GM19328 (cell line): ENCODE results near the gene CDX2.

ENCODE experiments used
- ATAC-seq: cut with Tn5 transposase; IDR thresholded peaks from one replicate; pipeline ENCODE4 v1.9.1; 2021; ENCODE audit warnings: mild to moderate bottlenecking, moderate library complexity; ENCODE audit not compliant: unreplicated experiment

CDX2 gene

DNA sequence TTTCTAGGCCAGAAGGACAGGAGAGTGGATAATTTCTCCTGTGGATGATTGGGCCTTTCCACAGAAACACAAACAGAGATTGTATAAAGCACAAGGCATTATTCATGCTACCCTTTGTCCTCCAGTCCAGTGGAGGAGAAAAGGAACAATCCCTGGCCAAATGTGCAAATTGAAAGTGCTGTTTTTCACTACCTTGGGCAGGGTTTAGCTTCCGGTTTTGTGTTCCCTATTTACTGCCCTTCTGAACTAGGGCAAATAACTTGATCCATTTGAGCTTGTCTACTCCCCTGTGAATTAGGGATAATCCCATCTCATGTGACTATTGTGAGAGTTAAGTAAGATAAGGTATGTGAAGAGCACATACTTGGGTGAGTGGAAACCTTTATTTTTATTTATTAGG lies 36.0 kb downstream of the CDX2 start:
- ATAC-seq = no peak

DNA sequence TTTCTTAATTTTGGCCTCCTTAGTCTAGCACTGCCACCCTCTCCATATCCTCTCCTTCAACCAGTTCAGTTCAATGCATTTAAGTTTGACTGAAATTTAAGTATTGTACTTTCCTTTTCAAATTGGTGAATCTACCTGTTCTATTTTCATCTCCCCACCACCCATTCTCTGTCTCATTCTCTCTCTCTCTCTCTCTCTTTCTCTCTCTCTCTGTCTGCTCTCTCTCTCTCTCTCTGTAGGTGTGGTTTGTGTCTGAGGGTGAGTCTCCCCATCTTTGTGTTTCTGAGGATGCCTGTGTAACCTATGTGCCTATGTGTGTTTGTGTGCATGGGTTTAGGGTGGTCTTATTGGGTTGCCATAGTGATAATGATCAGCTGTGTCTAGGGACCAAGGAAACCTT lies 39.2 kb downstream of the CDX2 start:
- ATAC-seq = no peak

DNA sequence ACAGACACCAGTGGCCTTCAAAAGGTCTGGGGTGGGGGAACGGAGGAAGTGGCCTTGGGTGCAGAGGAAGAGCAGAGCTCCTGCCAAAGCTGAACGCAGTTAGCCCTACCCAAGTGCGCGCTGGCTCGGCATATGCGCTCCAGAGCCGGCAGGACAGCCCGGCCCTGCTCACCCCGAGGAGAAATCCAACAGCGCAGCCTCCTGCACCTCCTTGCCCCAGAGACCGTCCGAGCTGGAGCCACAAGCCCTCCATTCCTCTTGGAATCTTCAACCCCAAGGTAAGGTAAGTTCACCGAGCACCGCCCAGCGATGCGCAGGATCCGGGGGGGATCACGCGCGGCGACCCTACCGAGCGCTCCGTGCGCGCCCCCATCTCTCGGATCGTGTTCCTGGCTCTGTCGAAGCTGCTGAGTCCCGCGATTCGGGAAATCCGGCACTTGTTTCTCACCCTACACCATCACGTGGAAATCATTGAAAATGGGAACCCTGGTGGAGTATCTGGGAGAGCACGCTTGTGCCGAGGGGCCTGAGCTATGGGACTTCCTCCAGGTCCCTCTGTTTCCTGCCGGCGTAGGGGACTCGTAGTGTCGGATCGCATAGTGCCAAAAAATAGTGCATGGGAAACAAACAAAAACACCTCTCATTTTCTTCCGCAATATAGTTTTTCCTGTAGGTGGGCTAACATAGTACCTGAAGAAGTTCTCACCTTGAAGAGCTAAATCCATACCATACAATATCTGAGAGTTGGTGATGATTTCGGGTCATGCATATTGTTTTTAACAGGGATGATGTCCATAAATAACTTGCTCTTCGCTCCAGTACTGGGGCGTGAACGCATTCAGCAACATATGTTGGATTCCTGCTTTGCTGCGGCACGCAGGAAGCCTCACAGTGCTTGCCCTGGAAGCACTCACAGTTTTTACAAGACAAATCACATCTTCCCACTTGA lies 40.0 kb downstream of the CDX2 start:
- ATAC-seq = no peak

DNA sequence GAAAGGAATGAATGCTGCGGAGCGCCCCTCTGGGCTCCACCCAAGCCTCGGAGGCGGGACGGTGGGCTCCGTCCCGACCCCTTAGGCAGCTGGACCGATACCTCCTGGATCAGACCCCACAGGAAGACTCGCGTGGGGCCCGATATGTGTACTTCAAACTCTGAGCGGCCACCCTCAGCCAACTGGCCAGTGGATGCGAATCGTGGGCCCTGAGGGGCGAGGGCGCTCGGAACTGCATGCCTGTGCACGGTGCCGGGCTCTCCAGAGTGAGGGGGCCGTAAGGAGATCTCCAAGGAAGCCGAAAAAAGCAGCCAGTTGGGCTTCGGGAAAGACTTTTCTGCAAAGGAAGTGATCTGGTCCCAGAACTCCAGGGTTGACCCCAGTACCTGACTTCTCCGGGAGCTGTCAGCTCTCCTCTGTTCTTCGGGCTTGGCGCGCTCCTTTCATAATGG lies 40.7 kb downstream of the CDX2 start:
- no peak for ATAC-seq

DNA sequence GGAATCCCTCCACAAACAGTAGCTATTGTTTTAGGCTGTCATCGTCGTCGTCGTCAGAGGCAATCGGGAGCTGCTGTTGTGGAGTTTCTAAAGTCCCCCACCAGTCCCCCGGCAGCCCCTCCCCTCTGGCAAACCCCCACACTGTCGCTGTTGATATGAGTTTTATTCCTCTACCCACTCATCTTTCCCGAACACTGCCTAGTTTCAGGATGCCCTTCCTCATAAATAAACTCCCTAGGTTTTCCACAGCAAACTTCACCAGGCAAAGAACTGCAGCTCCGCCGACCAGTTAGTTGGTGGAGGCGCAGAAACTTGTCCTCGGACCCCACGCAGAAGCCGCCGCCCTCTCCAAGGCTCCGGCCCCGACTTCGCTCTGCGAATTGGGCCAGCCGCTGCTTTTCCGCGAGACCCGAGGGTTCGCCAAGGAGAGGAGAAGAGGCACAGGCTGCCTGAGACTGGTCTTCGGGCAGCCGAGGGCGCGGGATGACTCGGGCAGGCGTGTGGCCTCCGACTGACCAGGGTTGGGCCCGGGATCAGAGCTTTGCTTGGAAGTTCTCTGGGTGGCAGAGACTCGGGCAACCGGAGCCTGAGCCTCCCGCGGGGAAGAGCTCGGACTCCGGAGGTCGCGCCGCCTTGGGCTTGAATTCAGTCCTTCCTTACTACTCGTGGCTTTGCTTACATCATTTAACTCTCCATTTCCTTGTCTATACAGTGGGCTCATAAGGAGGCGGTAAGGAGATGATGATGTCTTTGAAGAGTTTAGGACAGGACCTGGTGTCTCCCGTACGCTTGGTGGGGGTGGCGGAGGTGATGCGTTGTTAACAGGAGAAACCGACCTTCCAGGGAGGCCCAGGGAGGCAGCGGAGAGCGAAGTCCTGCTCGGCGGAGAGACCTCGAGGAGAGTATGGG lies 41.4 kb downstream of the CDX2 start:
- no peak for ATAC-seq

DNA sequence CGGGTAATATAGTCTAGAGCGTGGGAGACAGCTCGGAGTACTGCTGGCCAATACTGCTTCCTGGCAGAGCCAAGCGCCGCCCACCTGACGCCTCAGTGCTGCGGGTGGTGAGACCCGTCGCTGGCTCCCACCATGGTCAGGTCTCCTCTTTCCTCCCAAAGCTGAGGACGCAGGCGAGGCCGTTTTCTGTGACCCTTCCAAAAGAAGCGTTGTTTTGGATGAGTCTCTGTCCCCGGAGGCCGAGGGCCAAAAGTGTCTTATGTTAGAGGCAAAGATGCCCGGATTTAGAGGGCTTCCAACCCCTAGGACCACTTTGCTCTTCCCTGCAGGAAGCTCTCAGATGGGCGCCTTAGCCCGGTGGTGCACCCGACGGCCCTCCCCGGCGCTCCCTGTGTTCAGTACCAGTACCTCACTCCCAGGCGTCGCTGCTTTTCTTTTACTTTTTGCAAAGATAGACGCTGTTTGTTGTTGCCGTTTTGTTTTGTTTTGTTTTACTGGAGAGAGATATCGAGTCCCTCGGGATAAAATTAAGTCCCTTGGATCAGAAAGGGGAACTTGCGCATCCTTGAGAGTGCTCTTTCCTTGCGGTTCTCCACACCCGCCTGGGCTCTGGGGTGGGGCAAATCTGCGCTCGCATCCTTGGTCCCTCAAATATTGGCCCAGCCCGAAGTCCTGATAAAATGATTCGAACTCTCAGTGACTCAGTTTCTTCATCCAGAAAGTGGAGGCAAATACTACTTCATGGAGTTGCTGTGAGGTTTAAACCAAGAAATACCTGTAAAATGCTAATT lies 42.3 kb downstream of the CDX2 start:
- ATAC-seq = no peak

DNA sequence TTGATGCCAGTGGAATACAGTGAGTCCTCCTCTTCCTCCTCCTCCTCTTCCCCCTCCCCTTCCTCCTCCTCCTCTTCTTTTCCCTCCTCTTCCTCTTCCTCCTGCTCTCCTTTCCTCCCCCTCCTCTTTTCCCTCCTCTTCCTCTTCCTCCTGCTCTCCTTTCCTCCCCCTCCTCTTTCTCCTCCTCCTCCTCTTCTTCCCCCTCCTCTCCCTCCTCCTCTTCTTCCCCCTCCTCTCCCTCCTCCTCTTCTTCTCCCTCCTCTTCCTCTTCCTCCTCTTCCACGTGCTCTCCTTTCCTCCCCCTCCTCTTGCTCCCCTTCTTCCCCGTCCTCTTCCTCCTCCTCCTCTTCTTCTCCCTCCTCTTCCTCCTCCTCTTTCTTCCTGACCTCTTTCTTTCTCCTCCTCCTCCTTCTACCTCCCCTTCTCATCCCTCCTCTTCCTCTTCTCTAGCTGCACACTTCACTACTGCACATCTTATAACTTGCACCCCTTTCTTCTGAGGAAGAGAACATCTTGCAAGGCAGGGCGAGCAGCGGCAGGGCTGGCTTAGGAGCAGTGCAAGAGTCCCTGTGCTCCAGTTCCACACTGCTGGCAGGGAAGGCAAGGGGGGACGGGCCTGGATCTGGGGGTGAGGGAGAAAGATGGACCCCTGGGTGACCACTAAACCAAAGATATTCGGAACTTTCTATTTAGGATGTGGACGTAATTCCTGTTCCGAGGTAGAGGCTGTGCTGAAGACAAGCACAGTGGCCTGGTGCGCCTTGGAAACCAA lies 43.7 kb downstream of the CDX2 start:
- ATAC-seq = no peak

DNA sequence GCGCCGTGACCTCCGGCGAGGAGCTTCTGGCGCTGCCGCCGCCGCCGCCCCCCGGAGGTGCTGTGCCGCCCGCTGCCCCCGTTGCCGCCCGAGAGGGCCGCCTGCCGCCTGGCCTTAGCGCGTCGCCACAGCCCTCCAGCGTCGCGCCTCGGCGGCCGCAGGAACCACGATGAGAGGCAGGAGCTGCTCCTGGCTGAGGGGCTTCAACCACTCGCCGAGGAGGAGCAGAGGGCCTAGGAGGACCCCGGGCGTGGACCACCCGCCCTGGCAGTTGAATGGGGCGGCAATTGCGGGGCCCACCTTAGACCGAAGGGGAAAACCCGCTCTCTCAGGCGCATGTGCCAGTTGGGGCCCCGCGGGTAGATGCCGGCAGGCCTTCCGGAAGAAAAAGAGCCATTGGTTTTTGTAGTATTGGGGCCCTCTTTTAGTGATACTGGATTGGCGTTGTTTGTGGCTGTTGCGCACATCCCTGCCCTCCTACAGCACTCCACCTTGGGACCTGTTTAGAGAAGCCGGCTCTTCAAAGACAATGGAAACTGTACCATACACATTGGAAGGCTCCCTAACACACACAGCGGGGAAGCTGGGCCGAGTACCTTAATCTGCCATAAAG lies 44.5 kb downstream of the CDX2 start:
- ATAC-seq = no peak

DNA sequence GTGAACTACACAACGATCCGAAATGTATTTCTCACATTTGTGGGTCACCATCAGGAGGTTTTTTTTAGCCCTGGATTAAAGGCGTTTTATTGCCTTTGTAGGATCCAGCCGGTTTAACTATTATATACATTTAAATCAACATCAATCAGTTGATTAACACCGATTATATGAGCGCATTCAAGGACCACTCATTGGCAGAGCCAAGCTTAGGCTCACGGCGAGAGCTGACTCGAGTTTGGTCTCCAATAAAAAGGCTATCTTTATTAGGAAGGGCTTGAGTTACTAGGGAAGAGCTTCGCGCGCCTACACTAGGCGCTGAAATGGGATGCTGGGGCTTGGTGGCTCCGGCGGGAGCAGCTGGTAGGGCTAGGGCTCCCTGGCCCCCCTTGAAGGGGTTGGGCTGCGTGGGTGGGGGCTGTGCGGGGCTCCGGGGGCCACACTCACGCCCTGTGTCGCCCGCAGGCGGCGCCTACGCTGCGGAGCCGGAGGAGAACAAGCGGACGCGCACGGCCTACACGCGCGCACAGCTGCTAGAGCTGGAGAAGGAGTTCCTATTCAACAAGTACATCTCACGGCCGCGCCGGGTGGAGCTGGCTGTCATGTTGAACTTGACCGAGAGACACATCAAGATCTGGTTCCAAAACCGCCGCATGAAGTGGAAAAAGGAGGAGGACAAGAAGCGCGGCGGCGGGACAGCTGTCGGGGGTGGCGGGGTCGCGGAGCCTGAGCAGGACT lies 45.2 kb downstream of the CDX2 start:
- ATAC-seq = no peak

DNA sequence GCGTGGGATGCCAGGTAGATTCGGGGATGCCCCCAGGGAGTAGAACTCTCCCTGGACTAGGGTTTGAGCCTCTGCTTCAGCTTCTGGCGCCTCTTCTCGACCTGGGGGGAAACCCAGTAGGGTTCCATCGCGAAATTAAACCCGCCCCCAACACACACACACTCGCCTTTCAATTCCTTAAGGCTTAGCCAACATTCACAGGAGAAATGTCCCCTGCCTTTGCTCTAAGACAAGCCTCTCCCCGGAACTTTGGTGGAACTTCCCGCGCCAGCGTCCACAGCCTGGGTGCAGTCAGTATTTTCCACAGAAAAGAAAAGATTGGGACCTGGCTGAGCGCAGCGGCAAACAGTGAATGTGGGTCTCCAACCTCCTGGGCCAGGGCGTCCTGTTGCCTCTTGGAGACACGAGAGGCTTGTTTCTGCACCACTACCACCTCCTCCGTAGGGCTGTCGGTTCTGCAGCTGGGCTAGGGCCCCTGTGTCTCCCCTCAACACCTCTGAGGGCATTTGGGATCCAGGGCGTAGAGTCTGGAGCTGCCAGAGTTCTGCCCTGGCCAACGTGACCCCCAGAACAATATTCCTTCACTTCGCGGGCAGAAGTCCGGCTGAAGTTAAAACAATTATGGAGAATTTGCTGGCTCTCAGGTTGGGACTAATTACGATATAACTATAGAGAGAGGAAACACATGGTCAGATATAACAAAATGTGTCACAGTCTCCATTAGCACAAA lies 46.1 kb downstream of the CDX2 start:
- ATAC-seq = no peak

DNA sequence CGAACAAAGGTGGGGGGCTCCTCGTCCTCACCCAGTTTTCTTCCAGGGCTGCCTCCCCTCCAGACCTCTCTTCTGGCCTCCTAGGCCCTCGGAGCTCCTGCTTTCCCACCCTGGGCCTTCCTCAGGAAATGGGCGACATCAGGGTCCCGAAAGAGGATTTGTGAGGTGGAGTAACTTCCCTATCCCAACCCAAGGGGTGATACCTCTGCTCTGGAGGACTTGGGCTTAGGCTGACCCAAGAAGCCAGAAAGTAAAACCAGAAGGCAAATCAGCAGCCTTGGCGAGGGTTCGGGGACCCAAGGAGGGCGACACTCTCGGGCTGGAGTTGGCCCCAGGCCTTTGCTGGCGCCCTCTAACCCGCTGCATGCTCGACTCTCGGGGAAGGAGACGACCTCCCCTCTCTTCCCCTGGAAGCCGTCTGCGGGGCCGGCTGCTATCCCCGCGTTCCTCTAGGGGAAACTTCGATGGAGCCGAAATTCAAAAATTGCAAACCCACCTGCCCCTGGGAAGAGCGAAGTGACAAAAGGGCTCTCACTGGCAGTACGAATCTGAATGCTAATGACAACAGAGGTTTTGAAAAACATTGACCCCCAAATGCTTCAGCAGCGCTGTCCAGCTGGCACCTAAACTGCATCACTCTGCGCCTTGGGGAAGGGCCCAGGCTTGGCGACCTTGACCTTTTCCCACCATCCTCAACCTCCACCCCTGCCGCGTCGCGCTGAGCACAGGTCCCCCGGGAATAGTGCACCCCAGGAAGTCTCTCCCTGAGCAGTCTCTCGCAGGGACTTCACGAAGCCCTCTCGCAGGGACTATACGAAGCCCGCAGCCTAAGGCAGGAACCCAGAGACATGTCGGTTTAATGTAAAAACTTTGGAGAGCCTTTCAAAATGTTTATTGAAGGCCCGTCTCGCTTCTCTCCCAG lies 46.9 kb downstream of the CDX2 start:
- no peak for ATAC-seq

DNA sequence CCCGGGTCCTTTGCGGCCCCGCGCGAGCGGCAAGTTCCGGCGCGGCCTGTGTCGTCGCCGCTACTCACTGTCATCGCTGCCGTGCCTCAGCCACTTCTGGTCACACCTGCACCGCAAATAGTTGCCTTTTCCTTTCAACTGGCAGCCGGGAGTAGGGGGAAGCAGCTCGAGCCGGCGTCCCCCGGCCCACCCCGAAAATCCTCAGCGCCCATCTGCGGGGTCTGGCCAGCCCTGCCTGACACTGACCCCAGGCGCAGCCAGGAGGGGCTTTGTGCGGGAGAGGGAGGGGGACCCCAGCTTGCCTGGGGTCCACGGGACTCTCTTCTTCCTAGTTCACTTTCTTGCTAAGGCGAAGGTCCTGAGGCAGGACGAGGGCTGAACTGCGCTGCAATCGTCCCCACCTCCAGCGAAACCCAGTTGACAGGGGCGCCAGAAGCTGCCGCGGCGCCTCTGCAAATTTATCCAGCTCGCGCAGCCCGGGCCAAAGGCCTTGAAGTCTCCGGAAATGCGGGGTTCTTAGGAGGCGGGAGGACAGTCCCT lies 47.6 kb downstream of the CDX2 start:
- no peak for ATAC-seq

DNA sequence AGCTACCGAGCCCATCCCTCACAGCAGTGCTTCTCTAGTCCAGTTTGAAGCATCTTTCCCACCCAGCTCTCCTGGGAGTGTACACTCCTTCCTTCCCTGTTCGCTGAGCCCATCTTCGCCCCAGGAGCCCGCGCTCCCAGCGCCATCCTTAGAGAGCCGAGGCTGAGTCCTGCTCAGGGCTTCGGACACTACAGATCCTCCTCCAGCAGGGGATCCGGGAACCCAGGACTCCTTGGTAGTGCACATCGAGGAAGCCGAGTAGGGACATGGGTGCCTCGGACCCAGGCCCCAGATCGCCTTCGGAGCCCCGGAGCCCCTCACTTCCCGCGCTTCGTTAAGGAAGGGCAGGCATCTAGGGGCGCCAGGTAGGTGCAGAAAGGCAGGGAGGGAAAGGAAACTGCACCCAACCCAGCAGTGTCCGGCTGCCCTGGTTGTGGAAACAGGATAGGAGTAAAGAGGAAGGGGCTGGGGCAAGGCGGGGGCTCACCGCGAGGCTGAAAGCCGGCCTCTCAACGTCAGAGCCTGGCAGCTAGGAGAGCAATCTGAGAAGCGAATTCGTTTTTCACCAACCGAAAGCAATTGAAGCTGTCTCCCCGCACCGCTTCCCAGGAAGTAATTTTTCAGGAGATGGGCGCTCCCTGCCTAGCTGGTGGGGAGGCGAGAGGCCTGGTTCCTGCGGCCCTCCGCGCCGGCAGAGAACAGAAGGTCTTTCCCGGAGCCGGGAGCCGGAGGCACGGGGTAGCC lies 48.3 kb downstream of the CDX2 start:
- ATAC-seq = no peak

DNA sequence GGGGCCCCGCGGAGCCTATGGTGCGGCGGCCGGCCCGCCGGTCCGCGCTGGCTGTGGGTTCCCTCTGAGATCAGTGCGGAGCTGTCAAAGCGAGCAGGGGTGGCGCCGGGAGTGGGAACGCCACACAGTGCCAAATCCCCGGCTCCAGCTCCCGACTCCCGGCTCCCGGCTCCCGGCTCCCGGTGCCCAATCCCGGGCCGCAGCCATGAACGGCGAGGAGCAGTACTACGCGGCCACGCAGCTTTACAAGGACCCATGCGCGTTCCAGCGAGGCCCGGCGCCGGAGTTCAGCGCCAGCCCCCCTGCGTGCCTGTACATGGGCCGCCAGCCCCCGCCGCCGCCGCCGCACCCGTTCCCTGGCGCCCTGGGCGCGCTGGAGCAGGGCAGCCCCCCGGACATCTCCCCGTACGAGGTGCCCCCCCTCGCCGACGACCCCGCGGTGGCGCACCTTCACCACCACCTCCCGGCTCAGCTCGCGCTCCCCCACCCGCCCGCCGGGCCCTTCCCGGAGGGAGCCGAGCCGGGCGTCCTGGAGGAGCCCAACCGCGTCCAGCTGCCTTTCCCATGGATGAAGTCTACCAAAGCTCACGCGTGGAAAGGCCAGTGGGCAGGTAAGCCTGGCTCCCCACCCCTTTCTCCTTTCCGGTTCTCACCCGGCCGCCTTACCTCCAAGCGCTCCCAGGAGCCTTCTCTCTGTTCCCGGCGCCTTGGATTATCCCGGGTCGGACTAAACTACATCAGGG lies 49.0 kb downstream of the CDX2 start, which contains the start of gene PDX1:
PDX1 (plus strand) TSS at position 67 of the 743 bp plus-strand sequence; CDS start at position 206, 139 bp downstream.
- ATAC-seq = no peak

DNA sequence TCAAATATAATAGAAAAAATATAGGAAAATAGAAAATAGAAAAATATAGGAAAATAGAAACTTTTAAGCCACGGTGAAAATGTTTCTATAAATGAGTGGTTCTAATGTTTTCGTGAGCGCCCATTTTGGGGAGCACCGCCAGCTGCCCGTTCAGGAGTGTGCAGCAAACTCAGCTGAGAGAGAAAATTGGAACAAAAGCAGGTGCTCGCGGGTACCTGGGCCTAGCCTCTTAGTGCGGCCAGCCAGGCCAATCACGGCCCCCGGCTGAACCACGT lies 49.5 kb downstream of the CDX2 start:
- no peak for ATAC-seq
